T-helper 2 cell treated with Interferon-gamma antibody and Interleukin-4, amounts not matched to agents 100 ng/mL and 5 ng/mL, for 36 hours (primary cell): Measurements from ENCODE around the gene ZBTB12. TPM values are rescaled to one million over a fixed set of nuclear protein-coding genes. Genes with fewer than 3 reads are reported as not detected.
"Not testable (repeated sequence)": the region's sequence is repeated elsewhere in the genome, so short reads cannot be mapped to it uniquely, and the experiment has no call there.

Source experiments
- intact Hi-C: fragments of 100-400 bp; cut with micrococcal nuclease; formaldehyde crosslinking; loops from one replicate; pipeline ENCODE4 v1.15.1; 2023
- total RNA-seq: library from RNA; stranded (reverse); gene quantifications from 2 replicates; pipeline ENCODE4 v1.2.3, GENCODE V29; 2022

ZBTB12 gene
- total RNA-seq, 1 donor from 2014 or later, result 2.8 TPM

- intact Hi-C loops, result no loop called here
Observed at GRCh38 chr6:31920811-31921210, 18.9 kb upstream of the ZBTB12 start.

GRCh38 chr6:31919624-31920303 is 17.9 kb upstream of the ZBTB12 start:
- intact Hi-C loops, result no loop called here

- intact Hi-C loops, result no loop called here
Observed at GRCh38 chr6:31918069-31918720, 16.3 kb upstream of the ZBTB12 start.

- intact Hi-C loops, result no loop called here
Observed at GRCh38 chr6:31915756-31916155, 13.9 kb upstream of the ZBTB12 start.

- intact Hi-C loops, result no loop called here
Observed at GRCh38 chr6:31915351-31915750, 13.5 kb upstream of the ZBTB12 start.

- intact Hi-C loops, result no loop called here
Observed at GRCh38 chr6:31911826-31912585, 10.1 kb upstream of the ZBTB12 start.

GRCh38 chr6:31909298-31909697 is 7.4 kb upstream of the ZBTB12 start:
- intact Hi-C loops, result not testable (repeated sequence)

GRCh38 chr6:31908791-31909190 is 6.9 kb upstream of the ZBTB12 start:
- intact Hi-C loops, result no loop called here

- intact Hi-C loops, result not testable (repeated sequence)
Observed at GRCh38 chr6:31908255-31908654, 6.4 kb upstream of the ZBTB12 start.

GRCh38 chr6:31907158-31907813 is 5.4 kb upstream of the ZBTB12 start:
- intact Hi-C loops, result no loop called here

GRCh38 chr6:31906727-31907126 is 4.8 kb upstream of the ZBTB12 start:
- intact Hi-C loops, result not testable (repeated sequence)

GRCh38 chr6:31906122-31906521 is 4.2 kb upstream of the ZBTB12 start:
- intact Hi-C loops, result no loop called here

- intact Hi-C loops, result no loop called here
Observed at GRCh38 chr6:31905041-31905440, 3.2 kb upstream of the ZBTB12 start.

GRCh38 chr6:31903957-31904356 is 2.1 kb upstream of the ZBTB12 start:
- intact Hi-C loops, result no loop called here

GRCh38 chr6:31901415-31901952 is 402 bp downstream of the ZBTB12 start:
- intact Hi-C loops, result no loop called here

GRCh38 chr6:31900917-31901414 is 920 bp downstream of the ZBTB12 start:
- intact Hi-C loops, result no loop called here

GRCh38 chr6:31899882-31900722 is 1.8 kb downstream of the ZBTB12 start:
- intact Hi-C loops, result loop anchor here (2.0 kb wide), 1 partner anchor 65 kb away; no protein-coding TSS in a partner anchor

- intact Hi-C loops, result loop anchor here (2.0 kb wide), 1 partner anchor 64 kb away; no protein-coding TSS in a partner anchor
Observed at GRCh38 chr6:31899215-31899614, 2.7 kb downstream of the ZBTB12 start.

GRCh38 chr6:31898383-31899011 is 3.4 kb downstream of the ZBTB12 start:
- intact Hi-C loops, result loop anchor here (1.0 to 2.0 kb wide), 2 partner anchors 35 to 64 kb away; no protein-coding TSS in a partner anchor
